Esophagus squamous epithelium (tissue), 4 donors: ENCODE measurements around the gene ISYNA1.

ENCODE experiments used
- POLR2A ChIP-seq, 4 donors: fragments of 450-650 bp; IDR thresholded peaks; one replicate each; pipeline ENCODE4 v1.6.1; 2017; ENCODE audit warnings: antibody characterized with exemption in 4 of 4, mild to moderate bottlenecking in 4 of 4, moderate library complexity in 3 of 4
- TF ChIP-seq, protein P1 (sequence below), 6 experiments: fragments of 450-650 bp in 4 of 6; fragments of 200-600 bp in 2 of 6; sonication (generic) in 2 of 6; IDR thresholded peaks; one replicate each; pipeline ENCODE4 v1.5.1; 2016 to 2019; ENCODE audit warnings: antibody characterized with exemption in 6 of 6, mild to moderate bottlenecking in 4 of 6, moderate library complexity in 4 of 6

DNA sequence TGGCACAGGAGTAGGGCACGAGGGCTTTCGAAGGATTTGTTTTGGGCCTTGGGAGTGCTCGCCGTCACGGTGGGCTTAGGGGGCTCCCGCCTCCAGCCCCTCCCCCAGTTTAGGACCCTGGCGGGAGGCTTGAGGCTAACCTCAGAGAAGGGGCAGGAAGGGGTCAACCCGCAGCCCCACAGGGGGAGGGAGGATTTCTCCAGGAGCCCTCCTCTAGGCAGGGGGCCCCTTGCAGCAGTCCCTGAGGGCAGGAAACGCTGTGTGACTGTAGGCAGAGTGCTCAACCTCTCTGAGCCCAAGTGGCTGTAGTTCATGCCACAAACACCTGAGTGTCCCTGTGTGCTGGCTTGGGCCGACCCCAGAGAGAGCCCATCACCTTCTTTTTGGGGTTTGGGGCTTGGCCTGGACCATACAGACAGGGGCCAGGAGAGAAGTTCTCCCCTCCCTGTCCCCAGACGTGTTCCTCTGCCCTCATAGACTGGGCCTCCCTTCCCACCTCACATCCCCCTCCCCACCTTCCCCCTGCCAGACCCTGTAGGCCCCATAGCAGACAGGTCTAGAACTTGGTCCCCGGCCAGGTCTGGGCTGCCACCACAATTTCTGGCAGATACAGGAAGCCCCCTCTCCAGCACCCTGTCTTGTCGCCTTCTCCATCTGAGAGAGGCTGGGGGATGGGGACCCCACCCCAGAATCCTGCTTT, 8.1 kb downstream of the ISYNA1 start:
- TF ChIP-seq, protein P1, sequence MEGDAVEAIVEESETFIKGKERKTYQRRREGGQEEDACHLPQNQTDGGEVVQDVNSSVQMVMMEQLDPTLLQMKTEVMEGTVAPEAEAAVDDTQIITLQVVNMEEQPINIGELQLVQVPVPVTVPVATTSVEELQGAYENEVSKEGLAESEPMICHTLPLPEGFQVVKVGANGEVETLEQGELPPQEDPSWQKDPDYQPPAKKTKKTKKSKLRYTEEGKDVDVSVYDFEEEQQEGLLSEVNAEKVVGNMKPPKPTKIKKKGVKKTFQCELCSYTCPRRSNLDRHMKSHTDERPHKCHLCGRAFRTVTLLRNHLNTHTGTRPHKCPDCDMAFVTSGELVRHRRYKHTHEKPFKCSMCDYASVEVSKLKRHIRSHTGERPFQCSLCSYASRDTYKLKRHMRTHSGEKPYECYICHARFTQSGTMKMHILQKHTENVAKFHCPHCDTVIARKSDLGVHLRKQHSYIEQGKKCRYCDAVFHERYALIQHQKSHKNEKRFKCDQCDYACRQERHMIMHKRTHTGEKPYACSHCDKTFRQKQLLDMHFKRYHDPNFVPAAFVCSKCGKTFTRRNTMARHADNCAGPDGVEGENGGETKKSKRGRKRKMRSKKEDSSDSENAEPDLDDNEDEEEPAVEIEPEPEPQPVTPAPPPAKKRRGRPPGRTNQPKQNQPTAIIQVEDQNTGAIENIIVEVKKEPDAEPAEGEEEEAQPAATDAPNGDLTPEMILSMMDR (IDR thresholded peaks at IDR 0.05): no peak
- no peak for TF ChIP-seq POLR2A (IDR thresholded peaks at IDR 0.05)
